Measurements from ENCODE around the gene SH2D7.
A peak's percentile ranks its signal among the peaks of the same experiment; 100 is the strongest.

Gene SH2D7

GRCh38 chr15:78079298-78080087, 12.9 kb upstream of the SH2D7 start:
- peak; percentile 55 for DNase-seq

- DNase-seq, result peak; percentile 27
Observed at GRCh38 chr15:78080088-78080460, 12.3 kb upstream of the SH2D7 start.

- peak; percentile 41 for DNase-seq
Observed at GRCh38 chr15:78082106-78082742, 10.1 kb upstream of the SH2D7 start.

GRCh38 chr15:78082743-78083110, 9.6 kb upstream of the SH2D7 start:
- no peak for DNase-seq

GRCh38 chr15:78083186-78083585, 9.2 kb upstream of the SH2D7 start:
- peak; percentile 37 for DNase-seq

GRCh38 chr15:78083687-78084448, 8.5 kb upstream of the SH2D7 start:
- DNase-seq, result peak; percentile 24

GRCh38 chr15:78084449-78084750, 8.0 kb upstream of the SH2D7 start:
- DNase-seq, result peak; percentile 51

GRCh38 chr15:78085928-78086327, 6.4 kb upstream of the SH2D7 start:
- DNase-seq, result no peak

GRCh38 chr15:78087951-78088772, 4.2 kb upstream of the SH2D7 start:
- peak; percentile 36 for DNase-seq

GRCh38 chr15:78088773-78089080, 3.6 kb upstream of the SH2D7 start:
- no peak for DNase-seq

GRCh38 chr15:78090422-78091063, 1.8 kb upstream of the SH2D7 start:
- DNase-seq, result no peak

GRCh38 chr15:78093242-78094020, 1.1 kb downstream of the SH2D7 start:
- peak; percentile 46 for DNase-seq

GRCh38 chr15:78097667-78098066, 5.3 kb downstream of the SH2D7 start:
- peak; percentile 50 for DNase-seq

GRCh38 chr15:78098131-78098755, 5.9 kb downstream of the SH2D7 start:
- peak; percentile 49 for DNase-seq

GRCh38 chr15:78100886-78101285, 8.5 kb downstream of the SH2D7 start:
- peak; percentile 57 for DNase-seq

- DNase-seq, result peak; percentile 41
Observed at GRCh38 chr15:78101423-78102105, 9.2 kb downstream of the SH2D7 start.

- no peak for DNase-seq
Observed at GRCh38 chr15:78102211-78102610, 9.8 kb downstream of the SH2D7 start.

- DNase-seq, result no peak
Observed at GRCh38 chr15:78102741-78103140, 10.4 kb downstream of the SH2D7 start.

GRCh38 chr15:78103406-78104118, 11.2 kb downstream of the SH2D7 start:
- peak; percentile 79 for DNase-seq

- no peak for DNase-seq
Observed at GRCh38 chr15:78104119-78104479, 11.7 kb downstream of the SH2D7 start.
